Mesenteric fat pad (tissue), 1 donor: ENCODE data around the gene NEDD4L. TPM values are rescaled to one million over a fixed set of nuclear protein-coding genes. Genes with fewer than 3 reads are reported as not detected.
"Not testable (repeated sequence)": the region's sequence is repeated elsewhere in the genome, so short reads cannot be mapped to it uniquely, and the experiment has no call there.

Experiments used
- DNase-seq: peaks from one replicate; pipeline ENCODE4 v3.0.0-alpha.2; 2020; ENCODE audit warnings: low spot score
- long read RNA-seq: library from polyadenylated mRNA; unstranded; transcript quantifications from one replicate; pipeline ENCODE4 v2.0.0, GENCODE V29; 2020
- total RNA-seq: library from RNA; stranded (reverse); fragmentation: NEBNext Ultra II Directional; extraction: Animal tissue kit (Norgen Biotek cat#: 25700); gene quantifications from one replicate; pipeline ENCODE4 v1.2.1, GENCODE V29; 2021
- donor health status: DM: yes; HTN: yes; CAD: no.

Gene NEDD4L
- total RNA-seq: 43.7 TPM
- long read RNA-seq, partial matches to known transcripts: 2 of 4 reads
- long read RNA-seq, other reads (novel, unspliced or antisense): 2 of 4 reads

- peak; percentile 95 for DNase-seq
These were observed at the start of gene NEDD4L for GRCh38 chr18:58043491-58044369. Gene NEDD4L, plus strand, starts transcription at chr18:58044226. Its CDS starts 435 bp downstream, at chr18:58044661.

GRCh38 chr18:57995331-57995730, 48.7 kb upstream of the NEDD4L start:
- no peak for DNase-seq

GRCh38 chr18:57996894-57997293, 47.1 kb upstream of the NEDD4L start:
- not testable (repeated sequence) for DNase-seq

- no peak for DNase-seq
These were observed 46.2 kb upstream of the NEDD4L start for GRCh38 chr18:57997820-57998219.

GRCh38 chr18:57998461-57998860, 45.6 kb upstream of the NEDD4L start:
- no peak for DNase-seq

GRCh38 chr18:58004317-58004716, 39.7 kb upstream of the NEDD4L start:
- DNase-seq: no peak

- no peak for DNase-seq
These were observed 39.0 kb upstream of the NEDD4L start for GRCh38 chr18:58005011-58005410.

GRCh38 chr18:58005885-58006523, 38.0 kb upstream of the NEDD4L start:
- DNase-seq: no peak

- no peak for DNase-seq
These were observed 34.9 kb upstream of the NEDD4L start for GRCh38 chr18:58009166-58009565.

- DNase-seq: no peak
These were observed 33.8 kb upstream of the NEDD4L start for GRCh38 chr18:58010265-58010664.

- DNase-seq: no peak
These were observed 31.7 kb upstream of the NEDD4L start for GRCh38 chr18:58012356-58012755.

GRCh38 chr18:58013241-58014211, 30.5 kb upstream of the NEDD4L start:
- no peak for DNase-seq

- no peak for DNase-seq
These were observed 28.8 kb upstream of the NEDD4L start for GRCh38 chr18:58015065-58015780.

- DNase-seq: no peak
These were observed 26.8 kb upstream of the NEDD4L start for GRCh38 chr18:58017267-58017666.

- DNase-seq: no peak
These were observed 23.4 kb upstream of the NEDD4L start for GRCh38 chr18:58020567-58021107.

- no peak for DNase-seq
These were observed 22.5 kb upstream of the NEDD4L start for GRCh38 chr18:58021504-58021903.

GRCh38 chr18:58023108-58023507, 20.9 kb upstream of the NEDD4L start:
- no peak for DNase-seq

- no peak for DNase-seq
These were observed 19.9 kb upstream of the NEDD4L start for GRCh38 chr18:58024139-58024538.

GRCh38 chr18:58025205-58025604, 18.8 kb upstream of the NEDD4L start:
- no peak for DNase-seq

- DNase-seq: no peak
These were observed 18.3 kb upstream of the NEDD4L start for GRCh38 chr18:58025733-58026132.
